HCT116 (cell line): ENCODE measurements around the gene ANKLE1. TPM values are rescaled to one million over a fixed set of nuclear protein-coding genes. Genes with fewer than 3 reads are reported as not detected.
"Not testable (repeated sequence)": the region's sequence is repeated elsewhere in the genome, so short reads cannot be mapped to it uniquely, and the experiment has no call there.

Experiments used
- ATAC-seq: fragments of 200-7000 bp; cut with Tn5 transposase; 2 replicates; pipeline ENCODE4 v1.9.1; 2020; ENCODE audit warnings: mild to moderate bottlenecking, moderate library complexity
- BruUV-seq: library from RNA; stranded (reverse); fragments of 400-500 nt; replicated peaks from 2 replicates; lab custom pipeline; 2021; lab: Mats Ljungman, UMichigan
- CTCF ChIA-PET: fragments of 300-600 bp; sonication (Branson Sonifier 250); formaldehyde crosslinking; loops from one replicate; lab custom pipeline; 2021; ENCODE audit warnings: antibody characterized with exemption; lab: Charles Lee
- POLR2A ChIA-PET: fragments of 300-600, 350-600 bp; sonication (Branson Sonifier 250); formaldehyde crosslinking; loops from one replicate; lab custom pipeline; 2021; ENCODE audit warnings: antibody characterized with exemption; lab: Charles Lee
- RAD21 ChIA-PET, 2 experiments: fragments of 300-600 bp; sonication (Branson Sonifier 250); formaldehyde crosslinking; loops; one replicate each; lab custom pipeline; 2023; ENCODE audit warnings: low total read pairs in 2 of 2; ENCODE audit not compliant: uncharacterized antibody in 2 of 2, unreplicated experiment in 2 of 2, low non-redundant PET in 1 of 2; lab: Charles Lee
- DNase-seq: peaks from one replicate; pipeline ENCODE4 v3.0.0-alpha.2; 2010; ENCODE audit warnings: low read depth, low spot score
- H2AFZ ChIP-seq: fragments of 200-600 bp; shearing (Covaris generic), sonication (generic); 2 replicates; pipeline ENCODE4 v1.6.1; 2017; ENCODE audit warnings: low read depth, mixed run types, mixed read lengths, antibody characterized with exemption, low read length; ENCODE audit not compliant: poor library complexity, severe bottlenecking
- H3K27ac ChIP-seq: 2 replicates; pipeline ENCODE4 v1.5.1; 2012; ENCODE audit warnings: low read depth, low read length
- H3K27me3 ChIP-seq: fragments of 200-600 bp; sonication (generic); 2 replicates; pipeline ENCODE4 v1.6.1; 2016; ENCODE audit warnings: mixed run types, low read length, mixed read lengths; ENCODE audit not compliant: insufficient read depth
- H3K36me3 ChIP-seq, 2 experiments: fragments of 200-500 bp in 1 of 2; fragments of 200-600 bp in 1 of 2; sonication (Bioruptor generic) in 1 of 2; sonication (generic) in 1 of 2; 2 replicates each; pipeline versions ENCODE4 v1.5.1 to v1.6.1; 2014 to 2016; ENCODE audit warnings: low read length in 2 of 2, inconsistent platforms in 1 of 2, mixed read lengths in 1 of 2, mixed run types in 1 of 2; ENCODE audit not compliant: insufficient read depth in 2 of 2, control insufficient read depth in 1 of 2
- H3K4me1 ChIP-seq, 2 experiments: fragments of 200-600 bp in 1 of 2; sonication (generic) in 1 of 2; 2 replicates each; pipeline versions ENCODE4 v1.5.1 to v1.6.1; 2012 to 2017; ENCODE audit warnings: low read length in 2 of 2, inconsistent platforms in 1 of 2, mild to moderate bottlenecking in 1 of 2, mixed read lengths in 1 of 2, mixed run types in 1 of 2, moderate library complexity in 1 of 2; ENCODE audit not compliant: insufficient read depth in 2 of 2, control insufficient read depth in 1 of 2
- H3K4me2 ChIP-seq: fragments of 200-600 bp; sonication (generic); 2 replicates; pipeline ENCODE4 v1.6.1; 2017; ENCODE audit warnings: mixed run types, low read length, mixed read lengths
- H3K4me3 ChIP-seq, 2 experiments: fragments of 200-600 bp in 1 of 2; sonication (generic) in 1 of 2; replicated peaks in 1 of 2; 2 replicates each; pipeline ENCODE4 v1.5.1; 2011 to 2016; ENCODE audit warnings: low read length in 2 of 2, control low read depth in 1 of 2, low read depth in 1 of 2, mild to moderate bottlenecking in 1 of 2, mixed read lengths in 1 of 2, mixed run types in 1 of 2
- H3K79me2 ChIP-seq: fragments of 200-600 bp; sonication (generic); 2 replicates; pipeline ENCODE4 v1.6.1; 2017; ENCODE audit warnings: mild to moderate bottlenecking, mixed run types, low read length, moderate library complexity, mixed read lengths; ENCODE audit not compliant: insufficient read depth
- H3K9ac ChIP-seq: fragments of 200-600 bp; sonication (generic); 2 replicates; pipeline ENCODE4 v1.6.1; 2016; ENCODE audit warnings: low read length, mixed read lengths
- H3K9me2 ChIP-seq: fragments of 200-600 bp; sonication (generic), shearing (Covaris generic); 2 replicates; pipeline ENCODE4 v1.6.1; 2017; ENCODE audit warnings: mixed run types, mild to moderate bottlenecking, moderate library complexity; ENCODE audit not compliant: insufficient read depth
- H3K9me3 ChIP-seq, 2 experiments: fragments of 200-500 bp in 1 of 2; fragments of 200-600 bp in 1 of 2; sonication (Bioruptor generic) in 1 of 2; sonication (generic) in 1 of 2; 2 replicates each; pipeline ENCODE4 v1.6.1; 2014 to 2017; ENCODE audit warnings: low read length in 2 of 2, mixed read lengths in 2 of 2, inconsistent platforms in 1 of 2, low read depth in 1 of 2, mild to moderate bottlenecking in 1 of 2, mixed run types in 1 of 2, moderate library complexity in 1 of 2; ENCODE audit not compliant: control insufficient read depth in 1 of 2, insufficient read depth in 1 of 2
- H4K20me1 ChIP-seq: fragments of 200-600 bp; sonication (generic), shearing (Covaris generic); 2 replicates; pipeline ENCODE4 v1.6.1; 2017; ENCODE audit warnings: mixed run types, mild to moderate bottlenecking, moderate library complexity; ENCODE audit not compliant: insufficient read depth
- CEBPB ChIP-seq: IDR thresholded peaks from 2 replicates; pipeline ENCODE4 v1.6.1; 2012; ENCODE audit warnings: low read depth
- CTCF ChIP-seq, 3 experiments: fragments of 200-600 bp in 1 of 3; sonication (generic) in 1 of 3; IDR thresholded peaks in 2 of 3; conservative IDR thresholded peaks in 1 of 3; 2 replicates each; pipeline ENCODE4 v1.5.1; 2012 to 2017; ENCODE audit warnings: low read depth in 2 of 3, low read length in 2 of 3, antibody characterized with exemption in 1 of 3, borderline replicate concordance in 1 of 3, control low read depth in 1 of 3, mild to moderate bottlenecking in 1 of 3, mixed read lengths in 1 of 3, mixed run types in 1 of 3, moderate library complexity in 1 of 3; ENCODE audit not compliant: insufficient read depth in 1 of 3
- EGR1 ChIP-seq: IDR thresholded peaks from 2 replicates; pipeline ENCODE4 v1.6.1; 2012; ENCODE audit warnings: low read depth
- SP1 ChIP-seq: IDR thresholded peaks from 2 replicates; pipeline ENCODE4 v1.6.1; 2012; ENCODE audit warnings: low read depth
- ZFX ChIP-seq: fragments of 450-650 bp; IDR thresholded peaks from 2 replicates; pipeline ENCODE4 v1.6.1; 2017
- intact Hi-C: fragments of 100-400 bp; cut with micrococcal nuclease; formaldehyde crosslinking; loops from 2 replicates; pipeline ENCODE4 v1.10.0; 2022
- total RNA-seq: library from RNA; stranded (reverse); gene quantifications from one replicate; pipeline ENCODE4 v1.2.1, GENCODE V29; 2021; ENCODE audit not compliant: unreplicated experiment
- TF ChIP-seq, protein P1 (sequence below): IDR thresholded peaks from 2 replicates; pipeline ENCODE4 v1.6.1; 2012; ENCODE audit warnings: low read depth
- TF ChIP-seq, protein P2 (sequence below): IDR thresholded peaks from 2 replicates; pipeline ENCODE4 v1.6.1; 2012

Gene ANKLE1
- total RNA-seq, 1 experiment from 2014 or later: 14.8 TPM

- DNase-seq (no peak), ATAC-seq (no peak)
- Histone ChIP-seq H3K9me3 (no peaks in the 10 kb centered on the region), H3K9ac (peak overlapping the region; percentile 91), H3K9me2 (no peaks in the 10 kb centered on the region), H3K4me2 (peak overlapping the region; percentile 93), H3K36me3 (peaks cover 6 to 24% of the 10 kb centered on the region in 2 experiments; a peak in 3 of 4 replicates), H4K20me1 (no peaks in the 10 kb centered on the region), H3K4me3 (peak overlapping the region; percentile 84 to 91; a peak in 3 of 4 replicates), H3K27ac (peak overlapping the region; percentile 65; the same call in 1 of the 2 replicates), H3K4me1 (peaks cover 3 to 9% of the 10 kb centered on the region in 2 experiments; a peak in 3 of 4 replicates), H3K79me2 (peaks cover 17% of the 10 kb centered on the region), H3K27me3 (no peaks in the 10 kb centered on the region), H2AFZ (no peak overlapping the region)
- POLR2A ChIA-PET: interaction anchor here (0.9 kb wide), 1 partner anchor 42 kb away, joined by 3 read pairs; the partner anchor contains the start of gene OCEL1
- intact Hi-C loops: no loop called here
- no peak for TF ChIP-seq CEBPB
- TF ChIP-seq, protein P1, sequence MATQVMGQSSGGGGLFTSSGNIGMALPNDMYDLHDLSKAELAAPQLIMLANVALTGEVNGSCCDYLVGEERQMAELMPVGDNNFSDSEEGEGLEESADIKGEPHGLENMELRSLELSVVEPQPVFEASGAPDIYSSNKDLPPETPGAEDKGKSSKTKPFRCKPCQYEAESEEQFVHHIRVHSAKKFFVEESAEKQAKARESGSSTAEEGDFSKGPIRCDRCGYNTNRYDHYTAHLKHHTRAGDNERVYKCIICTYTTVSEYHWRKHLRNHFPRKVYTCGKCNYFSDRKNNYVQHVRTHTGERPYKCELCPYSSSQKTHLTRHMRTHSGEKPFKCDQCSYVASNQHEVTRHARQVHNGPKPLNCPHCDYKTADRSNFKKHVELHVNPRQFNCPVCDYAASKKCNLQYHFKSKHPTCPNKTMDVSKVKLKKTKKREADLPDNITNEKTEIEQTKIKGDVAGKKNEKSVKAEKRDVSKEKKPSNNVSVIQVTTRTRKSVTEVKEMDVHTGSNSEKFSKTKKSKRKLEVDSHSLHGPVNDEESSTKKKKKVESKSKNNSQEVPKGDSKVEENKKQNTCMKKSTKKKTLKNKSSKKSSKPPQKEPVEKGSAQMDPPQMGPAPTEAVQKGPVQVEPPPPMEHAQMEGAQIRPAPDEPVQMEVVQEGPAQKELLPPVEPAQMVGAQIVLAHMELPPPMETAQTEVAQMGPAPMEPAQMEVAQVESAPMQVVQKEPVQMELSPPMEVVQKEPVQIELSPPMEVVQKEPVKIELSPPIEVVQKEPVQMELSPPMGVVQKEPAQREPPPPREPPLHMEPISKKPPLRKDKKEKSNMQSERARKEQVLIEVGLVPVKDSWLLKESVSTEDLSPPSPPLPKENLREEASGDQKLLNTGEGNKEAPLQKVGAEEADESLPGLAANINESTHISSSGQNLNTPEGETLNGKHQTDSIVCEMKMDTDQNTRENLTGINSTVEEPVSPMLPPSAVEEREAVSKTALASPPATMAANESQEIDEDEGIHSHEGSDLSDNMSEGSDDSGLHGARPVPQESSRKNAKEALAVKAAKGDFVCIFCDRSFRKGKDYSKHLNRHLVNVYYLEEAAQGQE: no peak
- TF ChIP-seq, protein P2, sequence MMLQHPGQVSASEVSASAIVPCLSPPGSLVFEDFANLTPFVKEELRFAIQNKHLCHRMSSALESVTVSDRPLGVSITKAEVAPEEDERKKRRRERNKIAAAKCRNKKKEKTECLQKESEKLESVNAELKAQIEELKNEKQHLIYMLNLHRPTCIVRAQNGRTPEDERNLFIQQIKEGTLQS: no peak
- no peak for TF ChIP-seq ZFX
- TF ChIP-seq CTCF (IDR thresholded peaks at IDR 0.05 in 2 of 3, conservative IDR thresholded peaks at IDR 0.05 in 1 of 3; ENCODE audit: borderline replicate concordance in 1 of 3, insufficient read depth in 1 of 3, low read depth in 2 of 3, low read length in 2 of 3): no peak
- TF ChIP-seq SP1: no peak
- TF ChIP-seq EGR1: no peak
- no TSS peak for BruUV-seq
- CTCF ChIA-PET: no interaction called here
- RAD21 ChIA-PET: no interaction called here
Measured at GRCh38 chr19:17268754-17269153, 12.9 kb upstream of the ANKLE1 start.

DNA sequence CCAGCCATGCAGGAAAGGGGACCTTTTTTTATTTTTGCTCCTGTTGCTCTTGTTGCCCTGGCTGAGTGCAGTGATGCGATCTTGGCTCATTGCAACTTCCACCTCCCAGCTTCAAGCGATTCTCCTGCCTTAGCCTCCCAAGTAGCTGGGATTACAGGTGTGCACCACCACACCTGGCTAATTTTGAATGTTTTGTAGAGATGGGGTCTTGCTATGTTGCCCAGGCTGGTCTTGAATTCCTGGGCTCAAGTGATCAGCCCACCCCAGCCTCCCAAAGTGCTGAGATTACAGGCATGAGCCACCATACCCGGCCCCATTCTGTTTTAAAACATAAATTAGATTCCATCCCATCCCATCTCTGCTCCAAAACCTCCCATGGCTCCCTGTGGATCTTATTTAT lies 6.8 kb upstream of the ANKLE1 start:
- not testable (repeated sequence) for H3K4me1 ChIP-seq

More for the DNA sequence above, 6.8 kb upstream of the ANKLE1 start:
- BruUV-seq, CTCF ChIA-PET, H3K4me2 ChIP-seq, H3K9me2 ChIP-seq, H3K4me3 ChIP-seq, H4K20me1 ChIP-seq, H3K79me2 ChIP-seq, H3K27me3 ChIP-seq, H3K9me3 ChIP-seq, intact Hi-C loops, POLR2A ChIA-PET, H3K27ac ChIP-seq, RAD21 ChIA-PET, H3K9ac ChIP-seq, ATAC-seq, H2AFZ ChIP-seq, DNase-seq: not testable (repeated sequence)
- H3K36me3 ChIP-seq: peaks cover 17 to 46% of the 10 kb centered on the region in 2 experiments
